ENCODE data around the gene RAMP3.
"Not testable (repeated sequence)": the region's sequence is repeated elsewhere in the genome, so short reads cannot be mapped to it uniquely, and the experiment has no call there.

The RAMP3 gene

GRCh38 chr7:45158471-45158870 is 880 bp downstream of the RAMP3 start:
- no peak for DNase-seq

GRCh38 chr7:45159296-45159695 is 1.7 kb downstream of the RAMP3 start:
- no peak for DNase-seq

- no peak for DNase-seq
These were observed 2.9 kb downstream of the RAMP3 start for GRCh38 chr7:45160417-45160881.

- DNase-seq: no peak
These were observed 3.5 kb downstream of the RAMP3 start for GRCh38 chr7:45161138-45161537.

GRCh38 chr7:45161842-45162241 is 4.3 kb downstream of the RAMP3 start:
- DNase-seq: no peak

- no peak for DNase-seq
These were observed 4.8 kb downstream of the RAMP3 start for GRCh38 chr7:45162311-45162845.

- DNase-seq: no peak
These were observed 5.5 kb downstream of the RAMP3 start for GRCh38 chr7:45162943-45163691.

- no peak for DNase-seq
These were observed 6.1 kb downstream of the RAMP3 start for GRCh38 chr7:45163692-45164052.

GRCh38 chr7:45164271-45164670 is 6.7 kb downstream of the RAMP3 start:
- not testable (repeated sequence) for DNase-seq

GRCh38 chr7:45165857-45166256 is 8.3 kb downstream of the RAMP3 start:
- no peak for DNase-seq

- DNase-seq: no peak
These were observed 14.4 kb downstream of the RAMP3 start for GRCh38 chr7:45171946-45172345.

- DNase-seq: no peak
These were observed 16.2 kb downstream of the RAMP3 start for GRCh38 chr7:45173596-45174327.

- no peak for DNase-seq
These were observed 16.7 kb downstream of the RAMP3 start for GRCh38 chr7:45174328-45174610.

GRCh38 chr7:45174966-45175765 is 17.6 kb downstream of the RAMP3 start:
- no peak for DNase-seq

GRCh38 chr7:45176091-45176490 is 18.5 kb downstream of the RAMP3 start:
- DNase-seq: no peak

- DNase-seq: no peak
These were observed 19.5 kb downstream of the RAMP3 start for GRCh38 chr7:45176886-45177731.

GRCh38 chr7:45177801-45178200 is 20.2 kb downstream of the RAMP3 start:
- DNase-seq: no peak

- DNase-seq: no peak
These were observed 20.9 kb downstream of the RAMP3 start for GRCh38 chr7:45178241-45179225.

- DNase-seq: no peak
These were observed 22.1 kb downstream of the RAMP3 start for GRCh38 chr7:45179666-45180065.

GRCh38 chr7:45180084-45180986 is 22.7 kb downstream of the RAMP3 start:
- no peak for DNase-seq
